ENCODE data around the gene FAHD2A.
"Not testable (repeated sequence)": the region's sequence is repeated elsewhere in the genome, so short reads cannot be mapped to it uniquely, and the experiment has no call there.

FAHD2A gene

GRCh38 chr2:95442474-95443099 lies 40.1 kb downstream of the FAHD2A start:
- not testable (repeated sequence) for DNase-seq

GRCh38 chr2:95445317-95445716 lies 42.8 kb downstream of the FAHD2A start:
- not testable (repeated sequence) for DNase-seq

- not testable (repeated sequence) for DNase-seq
Observed at GRCh38 chr2:95463292-95463691, 60.8 kb downstream of the FAHD2A start.

Data from activated gamma-delta T cell (primary cell).